GM12873 (cell line): ENCODE results near the gene MDFIC.

ENCODE experiments used
- CTCF ChIP-seq: IDR thresholded peaks from 2 replicates; pipeline ENCODE4 v1.5.1; 2012; ENCODE audit warnings: low read depth, mild to moderate bottlenecking, moderate library complexity, low read length, control low read depth; ENCODE audit not compliant: insufficient read depth; ENCODE audit errors: missing control alignments

Gene MDFIC

GRCh38 chr7:115009736-115010440, 88.0 kb downstream of the MDFIC start:
- TF ChIP-seq CTCF, result no peak

- TF ChIP-seq CTCF, result no peak
Observed at GRCh38 chr7:115010441-115010820, 88.5 kb downstream of the MDFIC start.

- TF ChIP-seq CTCF, result no peak
Observed at GRCh38 chr7:115013886-115014285, 92.0 kb downstream of the MDFIC start.

- TF ChIP-seq CTCF, result no peak
Observed at GRCh38 chr7:115014794-115015193, 92.9 kb downstream of the MDFIC start.

GRCh38 chr7:115015619-115016018, 93.7 kb downstream of the MDFIC start:
- no peak for TF ChIP-seq CTCF

- TF ChIP-seq CTCF, result no peak
Observed at GRCh38 chr7:115019882-115020605, 98.2 kb downstream of the MDFIC start.

- no peak for TF ChIP-seq CTCF
Observed at GRCh38 chr7:115023219-115023618, 101.3 kb downstream of the MDFIC start.
